Cardiac fibroblast (primary cell): Measurements from ENCODE around the gene LINC01488.

Experiments used
- DNase-seq, 2 donors: peaks; one replicate each; pipeline versions ENCODE4 v3.0.0 to v3.0.0-alpha.2; 2010; ENCODE audit warnings: low read depth in 2 of 2
- H3K4me3 ChIP-seq, 2 donors: replicated peaks in 1 of 2; 1 replicate in 1 of 2; 2 replicates in 1 of 2; pipeline ENCODE4 v1.5.1; 2011; ENCODE audit warnings: low read depth in 2 of 2, low read length in 2 of 2, mild to moderate bottlenecking in 2 of 2, moderate library complexity in 1 of 2
- CTCF ChIP-seq: IDR thresholded peaks from one replicate; pipeline ENCODE4 v1.5.1; 2011; ENCODE audit warnings: low read depth, mild to moderate bottlenecking, low read length, inconsistent platforms

Gene LINC01488

GRCh38 chr11:69496202-69496557 lies 14.7 kb downstream of the LINC01488 start:
- no peak for DNase-seq
- TF ChIP-seq CTCF: no peak
- no peak overlapping the region for H3K4me3 ChIP-seq

- no peak overlapping the region for H3K4me3 ChIP-seq
- TF ChIP-seq CTCF: no peak
- no peak for DNase-seq
Measured at GRCh38 chr11:69496631-69497220, 15.3 kb downstream of the LINC01488 start.

GRCh38 chr11:69497221-69497787 lies 15.8 kb downstream of the LINC01488 start:
- peak; percentile 96 for DNase-seq
- no peak for TF ChIP-seq CTCF
- no peak overlapping the region for H3K4me3 ChIP-seq

- no peak overlapping the region for H3K4me3 ChIP-seq
- no peak for DNase-seq
Measured at GRCh38 chr11:69498614-69499175, 17.2 kb downstream of the LINC01488 start.

GRCh38 chr11:69499186-69499917 lies 17.9 kb downstream of the LINC01488 start:
- no peak overlapping the region for H3K4me3 ChIP-seq
- DNase-seq: no peak
- TF ChIP-seq CTCF: no peak

More at GRCh38 chr11:69498614-69499175, 17.2 kb downstream of the LINC01488 start:
- no peak for TF ChIP-seq CTCF

- DNase-seq: no peak
- no peak overlapping the region for H3K4me3 ChIP-seq
- no peak for TF ChIP-seq CTCF
Measured at GRCh38 chr11:69499918-69500284, 18.4 kb downstream of the LINC01488 start.
